ENCODE measurements around the gene MINDY2.

Gene MINDY2

DNA sequence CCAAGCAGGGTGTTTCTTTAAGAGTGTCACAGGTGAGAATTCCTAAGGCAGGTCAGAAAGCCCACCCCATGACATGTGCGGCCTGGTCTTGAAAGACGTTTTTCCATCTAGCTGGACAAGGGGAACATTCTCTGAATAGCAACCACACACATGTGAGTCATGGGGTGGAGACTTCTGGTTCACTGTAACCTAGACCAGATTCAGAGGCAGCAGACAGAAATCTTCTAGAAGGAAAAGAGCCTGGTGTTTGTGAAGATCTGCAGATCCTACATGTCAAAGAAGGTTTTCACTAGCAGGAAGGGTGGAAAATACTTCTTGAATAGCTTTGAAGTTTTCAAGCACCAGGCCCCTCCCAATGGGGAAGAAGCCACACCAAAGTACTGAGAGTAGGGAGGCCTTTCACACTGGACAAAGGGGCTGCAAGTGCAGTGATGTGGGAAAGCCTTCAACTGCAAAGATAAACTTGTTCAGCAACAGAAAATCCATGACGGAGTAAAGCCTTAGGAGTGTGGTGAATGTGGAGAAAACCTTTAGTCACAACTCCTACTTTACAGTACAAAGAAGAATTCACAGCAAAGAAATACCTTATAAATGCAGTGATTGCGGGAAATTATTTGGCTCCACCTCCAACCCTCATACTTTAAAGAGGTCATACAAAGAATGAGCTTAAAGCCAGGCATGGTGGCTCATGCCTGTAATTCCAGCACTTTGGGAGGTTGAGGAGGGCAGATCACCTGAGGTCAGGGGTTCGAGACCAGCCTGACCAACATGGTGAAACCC lies 39.2 kb upstream of the MINDY2 start:
- H3K27me3 ChIP-seq (ENCODE audit: insufficient read depth, low read length), result no peaks in the 10 kb centered on the region
- H3K9me3 ChIP-seq (ENCODE audit: low read length), result no peaks in the 10 kb centered on the region
- peak overlapping the region; percentile 70 for H3K27ac ChIP-seq (ENCODE audit: low read depth, low read length, poor library complexity, severe bottlenecking)
- H4K20me1 ChIP-seq (ENCODE audit: insufficient read depth, low read length), result no peaks in the 10 kb centered on the region
- no peak overlapping the region for H2AFZ ChIP-seq (ENCODE audit: low read length)
- no peak for TF ChIP-seq EZH2 (IDR thresholded peaks at IDR 0.05; ENCODE audit: borderline replicate concordance, low read length)
- TF ChIP-seq, protein P1, sequence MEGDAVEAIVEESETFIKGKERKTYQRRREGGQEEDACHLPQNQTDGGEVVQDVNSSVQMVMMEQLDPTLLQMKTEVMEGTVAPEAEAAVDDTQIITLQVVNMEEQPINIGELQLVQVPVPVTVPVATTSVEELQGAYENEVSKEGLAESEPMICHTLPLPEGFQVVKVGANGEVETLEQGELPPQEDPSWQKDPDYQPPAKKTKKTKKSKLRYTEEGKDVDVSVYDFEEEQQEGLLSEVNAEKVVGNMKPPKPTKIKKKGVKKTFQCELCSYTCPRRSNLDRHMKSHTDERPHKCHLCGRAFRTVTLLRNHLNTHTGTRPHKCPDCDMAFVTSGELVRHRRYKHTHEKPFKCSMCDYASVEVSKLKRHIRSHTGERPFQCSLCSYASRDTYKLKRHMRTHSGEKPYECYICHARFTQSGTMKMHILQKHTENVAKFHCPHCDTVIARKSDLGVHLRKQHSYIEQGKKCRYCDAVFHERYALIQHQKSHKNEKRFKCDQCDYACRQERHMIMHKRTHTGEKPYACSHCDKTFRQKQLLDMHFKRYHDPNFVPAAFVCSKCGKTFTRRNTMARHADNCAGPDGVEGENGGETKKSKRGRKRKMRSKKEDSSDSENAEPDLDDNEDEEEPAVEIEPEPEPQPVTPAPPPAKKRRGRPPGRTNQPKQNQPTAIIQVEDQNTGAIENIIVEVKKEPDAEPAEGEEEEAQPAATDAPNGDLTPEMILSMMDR (IDR thresholded peaks at IDR 0.05; ENCODE audit: low read length), result no peak
- 0 out of 2 replicates have a peak, but pooled peaks cover 5% of the 10 kb centered on the region for H3F3A ChIP-seq (ENCODE audit: insufficient read depth, low read length)
- H3K79me2 ChIP-seq (ENCODE audit: insufficient read depth, low read length), result peaks cover 98% of the 10 kb centered on the region
- no peak overlapping the region for H3K9ac ChIP-seq (ENCODE audit: low read length)
- peaks cover 39% of the 10 kb centered on the region for H3K4me1 ChIP-seq (ENCODE audit: insufficient read depth, low read length, severe bottlenecking)
- no peak overlapping the region for H3K4me2 ChIP-seq (ENCODE audit: low read length)
- H3K9me2 ChIP-seq (ENCODE audit: low read depth, low read length), result no peaks in the 10 kb centered on the region
- H3K36me3 ChIP-seq (ENCODE audit: insufficient read depth, low read length), result peaks cover 18% of the 10 kb centered on the region
- H3K4me3 ChIP-seq (ENCODE audit: low read depth, low read length, poor library complexity, severe bottlenecking), result no peak overlapping the region

DNA sequence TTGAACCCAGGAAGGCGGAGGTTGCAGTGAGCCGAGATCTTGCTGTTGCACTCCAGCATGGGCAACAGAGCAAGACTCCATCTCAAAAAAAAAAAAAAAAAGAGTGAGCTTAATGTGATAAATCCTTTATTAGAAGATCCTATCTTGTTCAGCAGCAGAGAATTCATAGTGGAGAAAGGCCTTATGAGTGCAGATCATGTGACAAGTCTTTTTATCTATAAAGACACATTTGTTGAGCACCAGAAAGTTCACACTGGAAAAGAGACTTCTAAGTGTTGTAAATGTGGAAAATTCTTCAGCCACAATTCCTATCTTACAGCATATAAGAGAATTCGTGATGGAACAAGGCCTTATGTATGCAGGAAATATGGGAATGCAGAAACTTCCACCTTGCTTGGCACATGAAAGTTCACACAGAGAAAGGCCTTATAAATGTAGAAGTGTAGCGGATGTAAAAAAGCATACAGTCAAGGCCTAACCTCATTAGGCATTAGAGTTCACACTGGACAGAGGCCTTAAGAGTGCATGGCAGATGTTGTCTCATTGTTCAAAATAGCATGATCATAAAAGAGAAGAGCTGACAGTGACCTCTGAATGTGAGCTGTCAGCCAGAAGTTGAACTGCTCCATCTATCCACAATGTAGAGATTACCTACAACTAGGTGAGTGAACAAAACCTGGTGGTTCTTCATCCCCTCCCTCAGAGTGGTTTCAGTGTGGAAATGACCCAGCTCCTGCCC lies 38.3 kb upstream of the MINDY2 start:
- Histone ChIP-seq H3K79me2 (ENCODE audit: insufficient read depth, low read length) (peaks cover 100% of the 10 kb centered on the region), H3K27me3 (ENCODE audit: insufficient read depth, low read length) (no peaks in the 10 kb centered on the region), H3K4me2 (ENCODE audit: low read length) (no peak overlapping the region), H2AFZ (ENCODE audit: low read length) (no peak overlapping the region), H3K36me3 (ENCODE audit: insufficient read depth, low read length) (peaks cover 18% of the 10 kb centered on the region), H3K27ac (ENCODE audit: low read depth, low read length, poor library complexity, severe bottlenecking) (no peak overlapping the region), H4K20me1 (ENCODE audit: insufficient read depth, low read length) (0 out of 2 replicates have a peak, but pooled peaks cover 3% of the 10 kb centered on the region), H3K9me2 (ENCODE audit: low read depth, low read length) (no peaks in the 10 kb centered on the region), H3F3A (ENCODE audit: insufficient read depth, low read length) (0 out of 2 replicates have a peak, but pooled peaks cover 5% of the 10 kb centered on the region), H3K4me1 (ENCODE audit: insufficient read depth, low read length, severe bottlenecking) (peaks cover 37% of the 10 kb centered on the region), H3K9me3 (ENCODE audit: low read length) (no peaks in the 10 kb centered on the region), H3K9ac (ENCODE audit: low read length) (no peak overlapping the region), H3K4me3 (ENCODE audit: low read depth, low read length, poor library complexity, severe bottlenecking) (no peak overlapping the region)
- TF ChIP-seq, protein P1 (IDR thresholded peaks at IDR 0.05; ENCODE audit: low read length), result no peak
- TF ChIP-seq EZH2 (IDR thresholded peaks at IDR 0.05; ENCODE audit: borderline replicate concordance, low read length), result no peak

DNA sequence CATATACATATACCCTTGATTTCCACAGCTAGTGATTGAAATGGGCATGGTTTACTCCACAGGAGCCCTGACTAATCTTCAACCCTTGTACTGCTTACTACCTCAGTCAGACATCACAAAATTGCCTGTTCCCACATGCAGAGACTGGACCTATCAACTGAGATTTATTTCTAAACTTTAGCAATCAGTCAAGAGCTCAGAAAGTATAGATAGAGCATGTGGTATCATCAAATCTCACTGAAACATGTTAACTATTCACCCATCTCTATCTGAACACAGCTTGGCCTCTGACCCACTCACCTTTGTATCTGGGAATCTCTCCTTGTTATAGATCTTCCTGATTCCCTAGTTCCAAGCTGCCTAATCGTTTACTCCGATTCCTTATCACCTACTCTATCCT lies 36.2 kb upstream of the MINDY2 start:
- Histone ChIP-seq H3K9me2 (ENCODE audit: low read depth, low read length) (no peaks in the 10 kb centered on the region), H2AFZ (ENCODE audit: low read length) (no peak overlapping the region), H3K79me2 (ENCODE audit: insufficient read depth, low read length) (peaks cover 99% of the 10 kb centered on the region), H3K36me3 (ENCODE audit: insufficient read depth, low read length) (peaks cover 8% of the 10 kb centered on the region; the same call in 1 of the 2 replicates), H3K27me3 (ENCODE audit: insufficient read depth, low read length) (no peaks in the 10 kb centered on the region), H3F3A (ENCODE audit: insufficient read depth, low read length) (0 out of 2 replicates have a peak, but pooled peaks cover 5% of the 10 kb centered on the region), H4K20me1 (ENCODE audit: insufficient read depth, low read length) (0 out of 2 replicates have a peak, but pooled peaks cover 3% of the 10 kb centered on the region), H3K4me3 (ENCODE audit: low read depth, low read length, poor library complexity, severe bottlenecking) (no peak overlapping the region), H3K9me3 (ENCODE audit: low read length) (no peaks in the 10 kb centered on the region), H3K9ac (ENCODE audit: low read length) (no peak overlapping the region), H3K27ac (ENCODE audit: low read depth, low read length, poor library complexity, severe bottlenecking) (no peak overlapping the region), H3K4me1 (ENCODE audit: insufficient read depth, low read length, severe bottlenecking) (peaks cover 43% of the 10 kb centered on the region), H3K4me2 (ENCODE audit: low read length) (no peak overlapping the region)
- TF ChIP-seq, protein P1 (IDR thresholded peaks at IDR 0.05; ENCODE audit: low read length), result no peak
- no peak for TF ChIP-seq EZH2 (IDR thresholded peaks at IDR 0.05; ENCODE audit: borderline replicate concordance, low read length)

Measured in OCI-LY1 (cell line).